HG03469 (cell line): ENCODE data around the gene OGT.
"Not testable (repeated sequence)": the region's sequence is repeated elsewhere in the genome, so short reads cannot be mapped to it uniquely, and the experiment has no call there.

Experiments used
- ATAC-seq: cut with Tn5 transposase; IDR thresholded peaks from one replicate; pipeline ENCODE4 v1.9.1; 2021; ENCODE audit warnings: mild to moderate bottlenecking, moderate library complexity, moderate number of reproducible peaks; ENCODE audit not compliant: unreplicated experiment

The OGT gene

GRCh38 chrX:71532753-71533425 lies at the start of gene OGT:
TSS of gene OGT (plus strand) at chrX:71533104. CDS start at chrX:71533300, 196 bp downstream.
- peak; percentile 71 for ATAC-seq

- ATAC-seq = no peak
These were observed 45.1 kb upstream of the OGT start for GRCh38 chrX:71487814-71488213.

GRCh38 chrX:71489540-71489939 lies 43.4 kb upstream of the OGT start:
- ATAC-seq = no peak

- ATAC-seq = no peak
These were observed 40.5 kb upstream of the OGT start for GRCh38 chrX:71492231-71493065.

GRCh38 chrX:71493111-71493613 lies 39.7 kb upstream of the OGT start:
- ATAC-seq = no peak

- ATAC-seq = not testable (repeated sequence)
These were observed 36.9 kb upstream of the OGT start for GRCh38 chrX:71495979-71496378.

GRCh38 chrX:71496476-71496875 lies 36.4 kb upstream of the OGT start:
- ATAC-seq = no peak

- ATAC-seq = not testable (repeated sequence)
These were observed 30.8 kb upstream of the OGT start for GRCh38 chrX:71502080-71502479.

GRCh38 chrX:71504346-71504745 lies 28.6 kb upstream of the OGT start:
- no peak for ATAC-seq

- ATAC-seq = no peak
These were observed 23.6 kb upstream of the OGT start for GRCh38 chrX:71509289-71509688.

GRCh38 chrX:71510161-71510560 lies 22.7 kb upstream of the OGT start:
- ATAC-seq = no peak

GRCh38 chrX:71513731-71514130 lies 19.2 kb upstream of the OGT start:
- ATAC-seq = not testable (repeated sequence)

- no peak for ATAC-seq
These were observed 18.4 kb upstream of the OGT start for GRCh38 chrX:71514367-71515037.

GRCh38 chrX:71515038-71515396 lies 17.9 kb upstream of the OGT start:
- ATAC-seq = no peak

- no peak for ATAC-seq
These were observed 7.6 kb upstream of the OGT start for GRCh38 chrX:71525316-71525715.

- ATAC-seq = no peak
These were observed 689 bp upstream of the OGT start for GRCh38 chrX:71532078-71532752.

- ATAC-seq = no peak
These were observed 579 bp downstream of the OGT start for GRCh38 chrX:71533516-71533850.

GRCh38 chrX:71533851-71534561 lies 1.1 kb downstream of the OGT start:
- no peak for ATAC-seq

GRCh38 chrX:71534773-71535544 lies 2.1 kb downstream of the OGT start:
- ATAC-seq = no peak

GRCh38 chrX:71536285-71536684 lies 3.4 kb downstream of the OGT start:
- no peak for ATAC-seq
